Vagina (tissue), 2 donors: ENCODE measurements around the gene SH2D3C.

Experiments
- CTCF ChIP-seq, 3 experiments: fragments of 450-650 bp in 2 of 3; fragments of 200-600 bp in 1 of 3; sonication (generic) in 1 of 3; IDR thresholded peaks; one replicate each; pipeline ENCODE4 v1.5.1; 2017 to 2019; ENCODE audit warnings: antibody characterized with exemption in 3 of 3, mild to moderate bottlenecking in 2 of 3, moderate library complexity in 2 of 3
- POLR2A ChIP-seq, 2 donors: fragments of 450-650 bp; IDR thresholded peaks; one replicate each; pipeline ENCODE4 v1.6.1; 2017; ENCODE audit warnings: antibody characterized with exemption in 2 of 2, mild to moderate bottlenecking in 2 of 2, moderate library complexity in 2 of 2
- POLR2AphosphoS5 ChIP-seq, 2 donors: sonication (generic); formaldehyde crosslinking; IDR thresholded peaks; one replicate each; pipeline ENCODE4 v1.9.0; 2017; ENCODE audit warnings: antibody characterized with exemption in 2 of 2, mild to moderate bottlenecking in 2 of 2, low read depth in 1 of 2; ENCODE audit not compliant: insufficient read depth in 1 of 2

- TF ChIP-seq CTCF (IDR thresholded peaks at IDR 0.05) (no peak), POLR2AphosphoS5 (IDR thresholded peaks at IDR 0.05; ENCODE audit: insufficient read depth in 1 of 2, low read depth in 1 of 2) (no peak), POLR2A (IDR thresholded peaks at IDR 0.05) (no peak)
Measured at GRCh38 chr9:127761491-127761956, 16.9 kb downstream of the SH2D3C start.
